ENCODE results near the gene C13orf46. TPM values are rescaled to one million over a fixed set of nuclear protein-coding genes. Genes with fewer than 3 reads are reported as not detected.

Gene C13orf46
- total and polyA plus RNA-seq, 2 of the 8 experiments (the other 6 are each of a cell fraction or from before 2014, with no cell fraction given) = 0.23 to 0.28 TPM

DNA sequence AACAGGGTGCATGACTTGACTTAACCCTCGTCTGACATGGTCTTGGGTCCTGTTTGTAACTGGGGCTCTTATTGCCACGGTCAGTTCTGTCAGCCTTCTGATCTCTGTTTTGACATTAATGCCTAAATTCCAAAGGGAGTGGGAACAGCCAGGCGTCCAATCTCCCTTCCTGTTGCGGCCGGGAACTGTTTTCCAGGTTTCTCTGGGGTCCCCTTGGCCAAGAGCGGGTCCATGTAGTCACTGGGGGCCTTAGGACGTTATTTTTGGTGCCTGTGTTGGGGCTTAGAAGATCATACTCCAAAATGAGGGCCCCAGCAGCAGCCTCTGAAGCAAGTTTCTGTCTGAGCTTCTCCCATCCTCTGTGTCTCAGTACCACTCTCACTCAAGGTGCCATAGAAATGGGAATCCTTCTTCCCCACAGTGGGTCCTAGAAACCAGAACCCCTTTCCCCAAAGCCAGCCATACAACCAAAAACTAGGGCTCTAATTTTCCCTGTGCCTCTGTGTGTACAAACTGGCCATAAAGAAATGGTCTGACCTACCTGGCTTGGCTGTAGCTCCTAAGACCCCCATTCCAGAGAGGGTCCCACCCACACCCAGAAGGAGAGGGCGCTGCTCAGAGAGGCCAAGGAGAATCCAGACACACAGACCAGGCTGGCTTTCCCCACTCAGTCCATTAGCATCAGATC, 50.4 kb downstream of the C13orf46 start:
- Histone ChIP-seq H4K20me1 (replicated peaks in 1 of 2; ENCODE audit: control insufficient read depth in 1 of 2, insufficient read depth in 2 of 2, low read length in 2 of 2) (no peaks in the 10 kb centered on the region), H2AK5ac (ENCODE audit: low read depth, low read length) (no peak overlapping the region), H3K14ac (ENCODE audit: insufficient read length) (no peak overlapping the region), H3K4me1 (replicated peaks in 1 of 4; ENCODE audit: control insufficient read depth in 3 of 4, insufficient read depth in 4 of 4, low read length in 3 of 4) (no peaks in the 10 kb centered on the region), H2BK20ac (ENCODE audit: low read length) (no peak overlapping the region), H3K18ac (ENCODE audit: extremely low read depth, low read length) (no peak overlapping the region), H4K8ac (ENCODE audit: extremely low read depth, insufficient read depth, low read length) (no peak overlapping the region), H3K9ac (replicated peaks in 1 of 4; ENCODE audit: extremely low read depth in 1 of 4, low read depth in 3 of 4, low read length in 3 of 4) (no peak overlapping the region), H3K4ac (replicated peaks; ENCODE audit: insufficient read length, low read depth, low read length) (no peak overlapping the region), H3K36me3 (ENCODE audit: control insufficient read depth in 2 of 4, insufficient read depth in 4 of 4, low read length in 3 of 4) (no peaks in the 10 kb centered on the region), H3K27ac (ENCODE audit: low read depth, low read length) (no peak overlapping the region), H4K5ac (ENCODE audit: insufficient read length, low read depth, low read length) (no peak overlapping the region), H3K23me2 (ENCODE audit: low read depth, low read length) (no peaks in the 10 kb centered on the region), H3K27me3 (replicated peaks in 1 of 4; ENCODE audit: control insufficient read depth in 3 of 4, extremely low read depth in 1 of 4, insufficient read depth in 3 of 4, low read length in 3 of 4) (no peaks in the 10 kb centered on the region), H2AFZ (ENCODE audit: low read length) (no peak overlapping the region), H4K91ac (replicated peaks; ENCODE audit: insufficient read length, low read length) (no peak overlapping the region), H3K4me2 (ENCODE audit: insufficient read depth in 1 of 2, low read depth in 2 of 2, low read length in 2 of 2) (no peak overlapping the region), H2BK12ac (ENCODE audit: low read depth, low read length) (no peak overlapping the region), H2BK5ac (ENCODE audit: low read depth, low read length) (no peak overlapping the region), H3K23ac (ENCODE audit: insufficient read length) (no peak overlapping the region), H3K9me3 (ENCODE audit: insufficient read depth in 2 of 2, low read depth in 1 of 2, low read length in 1 of 2) (peaks cover 6% of the 10 kb centered on the region in 2 experiments; a peak in 2 of 4 replicates), H3K79me2 (ENCODE audit: control insufficient read depth in 1 of 2, insufficient read depth in 2 of 2, low read length in 2 of 2) (no peaks in the 10 kb centered on the region), H2BK120ac (replicated peaks; ENCODE audit: low read depth, low read length) (no peak overlapping the region), H3K4me3 (ENCODE audit: extremely low read depth in 1 of 4, insufficient read depth in 2 of 4, low read depth in 3 of 4, low read length in 4 of 4) (no peak overlapping the region), H3K56ac (replicated peaks; ENCODE audit: insufficient read length, low read depth, low read length) (no peak overlapping the region), H3K79me1 (ENCODE audit: low read depth, low read length) (no peaks in the 10 kb centered on the region), H2BK15ac (ENCODE audit: low read length) (no peak overlapping the region)
- TF ChIP-seq SP4 (IDR thresholded peaks at IDR 0.05; ENCODE audit: low read length) = no peak
- FAIRE-seq (no peak), DNase-seq (ENCODE audit: low read depth in 1 of 2, low spot score in 2 of 2) (no peak)
- WGBS, 2 experiments (ENCODE audit: extremely low coverage in 1 of 2, insufficient coverage in 1 of 2, insufficient read length in 1 of 2, insufficient replicate concordance in 2 of 2, low coverage in 1 of 2, low lambda C conversion rate in 2 of 2, missing lambda C conversion rate in 1 of 2) = 84% methylated on average over 8 of the region's 8 CpGs; no CpG with 5 or more reads in 1 of the 2 experiments
- CTCF ChIA-PET (ENCODE audit: partially characterized antibody) = interaction anchor here (1.0 to 2.0 kb wide), 4 partner anchors 8 to 121 kb away, joined by 3 to 4 read pairs (median 4); no protein-coding TSS in a partner anchor
- POLR2A ChIA-PET (ENCODE audit: partially characterized antibody) = no interaction called here

Data from H1 (cell line).